GM23338 (cell line): Measurements from ENCODE around the gene PHKA2. TPM values are rescaled to one million over a fixed set of nuclear protein-coding genes. Genes with fewer than 3 reads are reported as not detected.

Experiments used
- ATAC-seq: fragments of 200-7000 bp; cut with Tn5 transposase; 3 replicates; pipeline ENCODE4 v1.9.1; 2020
- DNase-seq: peaks from one replicate; pipeline ENCODE4 v3.0.0-alpha.2; 2015; ENCODE audit warnings: low spot score
- H2AFZ ChIP-seq: fragments of 200-600 bp; sonication (generic); 2 replicates; pipeline ENCODE4 v1.8.0; 2016; ENCODE audit warnings: antibody characterized with exemption, mild to moderate bottlenecking, moderate library complexity
- H3F3A ChIP-seq: fragments of 200-600 bp; sonication (generic); replicated peaks from 2 replicates; pipeline ENCODE4 v1.8.0; 2017; ENCODE audit warnings: antibody characterized with exemption, mixed run types, low read depth
- H3K27ac ChIP-seq: fragments of 200-600 bp; sonication (generic); 2 replicates; pipeline ENCODE4 v1.6.1; 2016; ENCODE audit warnings: low read depth
- H3K27me3 ChIP-seq: fragments of 200-600 bp; sonication (generic); 2 replicates; pipeline ENCODE4 v1.8.0; 2016; ENCODE audit warnings: mild to moderate bottlenecking, mixed run types, moderate library complexity; ENCODE audit not compliant: insufficient read depth
- H3K36me3 ChIP-seq: fragments of 200-600 bp; sonication (generic); 2 replicates; pipeline ENCODE4 v1.8.0; 2016; ENCODE audit warnings: mild to moderate bottlenecking; ENCODE audit not compliant: insufficient read depth
- H3K4me1 ChIP-seq: fragments of 200-600 bp; sonication (generic); 2 replicates; pipeline ENCODE4 v1.8.0; 2016; ENCODE audit warnings: mild to moderate bottlenecking, moderate library complexity; ENCODE audit not compliant: insufficient read depth
- H3K4me2 ChIP-seq: fragments of 200-600 bp; sonication (generic); 2 replicates; pipeline ENCODE4 v1.7.1; 2017; ENCODE audit warnings: mixed run types
- H3K4me3 ChIP-seq: fragments of 200-600 bp; sonication (generic); 2 replicates; pipeline ENCODE4 v1.6.1; 2016; ENCODE audit warnings: mixed run types
- H3K79me2 ChIP-seq: fragments of 200-600 bp; sonication (generic); replicated peaks from 2 replicates; pipeline ENCODE4 v1.8.0; 2017; ENCODE audit warnings: mild to moderate bottlenecking; ENCODE audit not compliant: insufficient read depth
- H3K9me2 ChIP-seq: fragments of 200-600 bp; sonication (generic); 2 replicates; pipeline ENCODE4 v1.8.0; 2017; ENCODE audit not compliant: insufficient read depth
- H4K20me1 ChIP-seq: fragments of 200-600 bp; sonication (generic); replicated peaks from 2 replicates; pipeline ENCODE4 v1.8.0; 2017; ENCODE audit warnings: mild to moderate bottlenecking; ENCODE audit not compliant: insufficient read depth
- H3K27ac Mint-ChIP-seq: 2 replicates; pipeline ENCODE4 v1.8.0; 2020; ENCODE audit warnings: inconsistent platforms, mild to moderate bottlenecking, moderate library complexity, mixed read lengths
- H3K27me3 Mint-ChIP-seq: 3 replicates; pipeline ENCODE4 v1.8.0; 2022; ENCODE audit warnings: low read depth, mild to moderate bottlenecking, moderate library complexity, mixed read lengths, inconsistent platforms; ENCODE audit not compliant: insufficient read depth, poor library complexity
- H3K36me3 Mint-ChIP-seq: 3 replicates; pipeline ENCODE4 v1.8.0; 2021; ENCODE audit warnings: low read depth, mild to moderate bottlenecking, inconsistent platforms, moderate library complexity, mixed read lengths
- H3K4me1 Mint-ChIP-seq: 3 replicates; pipeline ENCODE4 v1.8.0; 2020; ENCODE audit warnings: mild to moderate bottlenecking, inconsistent platforms, mixed read lengths
- H3K4me3 Mint-ChIP-seq: 3 replicates; pipeline ENCODE4 v1.8.0; 2021; ENCODE audit warnings: moderate library complexity, mild to moderate bottlenecking, inconsistent platforms, mixed read lengths
- H3K9me3 Mint-ChIP-seq: 3 replicates; pipeline ENCODE4 v1.8.0; 2020; ENCODE audit warnings: moderate library complexity, mild to moderate bottlenecking, inconsistent platforms, mixed read lengths
- EZH2 ChIP-seq: fragments of 200-600 bp; sonication (generic); IDR thresholded peaks from one replicate; pipeline ENCODE4 v1.8.0; 2017; ENCODE audit warnings: antibody characterized with exemption, mild to moderate bottlenecking, low read depth; ENCODE audit not compliant: unreplicated experiment
- EZH2phosphoT487 ChIP-seq: fragments of 200-600 bp; sonication (generic); IDR thresholded peaks from one replicate; pipeline ENCODE4 v1.8.1; 2018; ENCODE audit warnings: antibody characterized with exemption; ENCODE audit not compliant: unreplicated experiment
- NANOG ChIP-seq: IDR thresholded peaks from 2 replicates; pipeline ENCODE4 v1.6.1; 2016; ENCODE audit warnings: antibody characterized with exemption, borderline replicate concordance
- POLR2AphosphoS5 ChIP-seq: IDR thresholded peaks from 2 replicates; pipeline ENCODE4 v1.6.1; 2016; ENCODE audit warnings: antibody characterized with exemption, low read depth
- STAT1 ChIP-seq: IDR thresholded peaks from one replicate; pipeline ENCODE4 v1.6.1; 2016; ENCODE audit warnings: antibody characterized with exemption; ENCODE audit not compliant: unreplicated experiment
- ZNF114 ChIP-seq: fragments of 250-450 bp; sonication (Bioruptor Pico); IDR thresholded peaks from 2 replicates; pipeline ENCODE4 v1.5.0; 2020; ENCODE audit warnings: mild to moderate bottlenecking, moderate library complexity
- ZNF331 ChIP-seq: fragments of 250-450 bp; sonication (Bioruptor Pico); IDR thresholded peaks from 2 replicates; pipeline ENCODE4 v1.5.0; 2020; ENCODE audit warnings: low read depth, mild to moderate bottlenecking, moderate library complexity
- ZNF462 ChIP-seq: fragments of 250-450 bp; sonication (Bioruptor Pico); IDR thresholded peaks from 2 replicates; pipeline ENCODE4 v1.5.0; 2020; ENCODE audit warnings: mild to moderate bottlenecking, moderate library complexity
- polyA plus RNA-seq: library from polyadenylated mRNA; unstranded; fragments of >200 nt; fragmentation: Nextera tagmentation; extraction: Ambion mirVana; gene quantifications from 2 replicates; pipeline ENCODE4 v1.2.1, GENCODE V29; 2016
- total RNA-seq: library from RNA; depleted of rRNA; stranded (reverse); fragments of >200 nt; shearing (Covaris generic); gene quantifications from 2 replicates; pipeline ENCODE4 v1.2.3, GENCODE V29; 2014

The PHKA2 gene
- total and polyA plus RNA-seq, 2 experiments from 2014 or later: 8.0 to 23.9 TPM

- no peak for TF ChIP-seq ZNF462
- no peak for TF ChIP-seq NANOG
- TF ChIP-seq ZNF331 (CRISPR knock-in tag): no peak
- no peak for TF ChIP-seq POLR2AphosphoS5
Observed at GRCh38 chrX:18890049-18890381, 93.9 kb downstream of the PHKA2 start (continued).

GRCh38 chrX:18889346-18890048 is 94.4 kb downstream of the PHKA2 start:
- DNase-seq (no peak), ATAC-seq (no peak)
- no peak overlapping the region for H2AFZ ChIP-seq
- no peaks in the 10 kb centered on the region for H3K79me2 ChIP-seq
- H3K4me3 Mint-ChIP-seq: no peak overlapping the region
- no peak overlapping the region for H3K4me3 ChIP-seq
- H3K27me3 Mint-ChIP-seq: peaks cover 11% of the 10 kb centered on the region
- no peaks in the 10 kb centered on the region for H3K27me3 ChIP-seq
- H3K4me1 Mint-ChIP-seq: peaks cover 26% of the 10 kb centered on the region; the same call in 2 of the 3 replicates
- H3K36me3 ChIP-seq: no peaks in the 10 kb centered on the region
- H3K9me2 ChIP-seq: no peaks in the 10 kb centered on the region
- H3K4me2 ChIP-seq: no peak overlapping the region
- no peak overlapping the region for H3K27ac ChIP-seq
- H3F3A ChIP-seq: no peaks in the 10 kb centered on the region
- H3K4me1 ChIP-seq: no peaks in the 10 kb centered on the region
- H3K27ac Mint-ChIP-seq: no peak overlapping the region
- no peaks in the 10 kb centered on the region; the same call in 1 of the 3 replicates for H3K9me3 Mint-ChIP-seq
- H4K20me1 ChIP-seq: no peaks in the 10 kb centered on the region
- no peaks in the 10 kb centered on the region; the same call in 2 of the 3 replicates for H3K36me3 Mint-ChIP-seq
- TF ChIP-seq EZH2phosphoT487 (no peak), ZNF331 (CRISPR knock-in tag) (no peak), EZH2 (no peak), STAT1 (no peak), ZNF114 (CRISPR knock-in tag) (no peak), ZNF462 (no peak)
